A673 (cell line): ENCODE data around the gene PNPLA1.

ENCODE experiments used
- CTCF ChIP-seq: fragments of 300-800, 200-600 bp; sonication (generic); conservative IDR thresholded peaks from 2 replicates; pipeline ENCODE4 v1.5.1; 2017; ENCODE audit warnings: low read depth, mild to moderate bottlenecking, antibody characterized with exemption, low read length, moderate library complexity, mixed read lengths
- EZH2 ChIP-seq: fragments of 200-600 bp; sonication (generic); IDR thresholded peaks from 2 replicates; pipeline ENCODE4 v1.6.1; 2017; ENCODE audit warnings: borderline replicate concordance, low read depth, mild to moderate bottlenecking, mixed read lengths, antibody characterized with exemption, low read length; ENCODE audit not compliant: poor library complexity, severe bottlenecking

DNA sequence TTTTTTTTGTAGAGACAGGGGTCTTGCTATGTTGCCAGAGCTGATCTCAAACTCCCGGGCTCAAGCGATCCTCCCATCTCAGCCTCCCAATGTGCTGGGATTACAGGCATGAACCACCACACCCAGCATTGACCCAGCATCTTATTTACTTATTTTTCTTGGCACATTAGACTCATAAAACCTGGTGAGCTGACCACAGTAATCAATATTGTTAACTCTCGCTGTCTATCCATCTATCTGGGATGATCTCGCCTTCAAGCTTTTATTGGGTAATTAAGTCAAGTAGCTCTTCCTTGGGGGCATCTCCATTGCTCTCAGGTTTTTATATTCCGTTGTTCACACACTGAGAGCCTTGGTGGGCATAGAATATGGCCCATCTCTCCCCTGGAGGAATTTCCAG lies 17.0 kb downstream of the PNPLA1 start:
- TF ChIP-seq CTCF: no peak
- no peak for TF ChIP-seq EZH2
